ENCODE results near the gene PCYT2. TPM values are rescaled to one million over a fixed set of nuclear protein-coding genes. Genes with fewer than 3 reads are reported as not detected.

PCYT2 gene
- total and polyA plus RNA-seq, 10 of the 15 experiments (the other 5 are each of a cell fraction or from before 2014, with no cell fraction given): 0.63 to 72.0 (median 45.0) TPM

DNA sequence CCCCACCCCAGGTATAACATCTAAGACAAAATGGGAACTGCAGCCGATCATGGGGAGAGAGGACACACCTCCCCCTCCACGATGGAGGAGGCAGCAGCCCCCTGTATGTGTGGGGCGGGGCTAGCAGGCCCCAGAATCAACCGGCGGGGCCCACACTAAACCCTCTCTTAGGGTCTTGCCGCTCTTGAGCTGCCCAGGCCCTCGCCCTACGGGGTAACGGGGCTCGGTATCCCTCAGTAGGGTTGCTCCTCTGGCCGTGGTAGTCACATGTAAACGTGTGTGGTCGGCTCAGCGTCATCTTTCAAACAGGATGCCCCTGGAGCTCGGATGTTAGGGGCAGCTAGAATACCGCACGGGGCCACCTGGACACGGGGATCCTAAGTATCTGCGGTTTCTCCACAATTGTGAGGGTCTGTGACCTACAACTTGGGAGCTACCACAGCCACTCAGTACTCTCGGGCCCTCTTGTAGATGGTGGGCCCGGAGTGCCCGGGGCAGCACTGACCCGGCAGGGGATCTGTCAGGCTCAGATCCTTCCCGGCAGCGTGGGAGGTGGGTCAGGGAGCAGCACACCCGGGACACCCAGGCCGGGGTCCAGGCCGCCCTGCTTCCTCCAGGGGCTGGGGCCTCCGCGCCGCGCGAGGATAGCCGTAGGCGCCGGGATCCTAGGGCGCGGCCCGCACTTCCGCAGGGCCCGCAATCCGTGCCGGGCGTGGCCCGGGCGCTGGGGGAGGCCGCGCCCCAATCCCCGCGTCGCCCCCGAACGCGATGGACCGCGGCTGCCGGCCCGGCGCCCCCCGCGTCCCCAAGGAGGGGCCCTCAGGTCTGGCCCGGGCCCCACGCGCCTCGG, 40.8 kb downstream of the PCYT2 start (continued):
- TF ChIP-seq ZNF384 (IDR thresholded peaks at IDR 0.05; ENCODE audit: borderline replicate concordance, low read depth, low read length): no peak
- TF ChIP-seq MLLT1 (IDR thresholded peaks at IDR 0.05): peak; percentile 47; the same call in 1 of the 2 replicates
- peak in 1 of 2 experiments; percentile 26; a peak in 1 of 4 replicates for TF ChIP-seq EP300 (IDR thresholded peaks at IDR 0.05; ENCODE audit: borderline replicate concordance in 1 of 2, control insufficient read depth in 1 of 2, low read depth in 2 of 2, low read length in 2 of 2)
- peak; percentile 64; the same call in 1 of the 2 replicates for TF ChIP-seq POLR2AphosphoS2 (IDR thresholded peaks at IDR 0.05; ENCODE audit: low read depth, low read length)
- TF ChIP-seq SUZ12 (IDR thresholded peaks at IDR 0.05; ENCODE audit: unreplicated experiment): no peak
- no peak for TF ChIP-seq RAD21 (IDR thresholded peaks at IDR 0.05; ENCODE audit: insufficient read depth, low read depth, low read length)
- TF ChIP-seq RUNX3 (IDR thresholded peaks at IDR 0.05; ENCODE audit: low read length): peak; percentile 33
- no peak for TF ChIP-seq YBX1 (IDR thresholded peaks at IDR 0.05)
- no peak for TF ChIP-seq NFYA (IDR thresholded peaks at IDR 0.05; ENCODE audit: borderline replicate concordance, low read depth, low read length)

All from GM12878 (cell line).